ENCODE data around the gene C6orf141. TPM values are rescaled to one million over a fixed set of nuclear protein-coding genes. Genes with fewer than 3 reads are reported as not detected.

Gene C6orf141
- total and polyA plus RNA-seq, 4 donors, result 0.73 to 6.1 (median 4.3) TPM

DNA sequence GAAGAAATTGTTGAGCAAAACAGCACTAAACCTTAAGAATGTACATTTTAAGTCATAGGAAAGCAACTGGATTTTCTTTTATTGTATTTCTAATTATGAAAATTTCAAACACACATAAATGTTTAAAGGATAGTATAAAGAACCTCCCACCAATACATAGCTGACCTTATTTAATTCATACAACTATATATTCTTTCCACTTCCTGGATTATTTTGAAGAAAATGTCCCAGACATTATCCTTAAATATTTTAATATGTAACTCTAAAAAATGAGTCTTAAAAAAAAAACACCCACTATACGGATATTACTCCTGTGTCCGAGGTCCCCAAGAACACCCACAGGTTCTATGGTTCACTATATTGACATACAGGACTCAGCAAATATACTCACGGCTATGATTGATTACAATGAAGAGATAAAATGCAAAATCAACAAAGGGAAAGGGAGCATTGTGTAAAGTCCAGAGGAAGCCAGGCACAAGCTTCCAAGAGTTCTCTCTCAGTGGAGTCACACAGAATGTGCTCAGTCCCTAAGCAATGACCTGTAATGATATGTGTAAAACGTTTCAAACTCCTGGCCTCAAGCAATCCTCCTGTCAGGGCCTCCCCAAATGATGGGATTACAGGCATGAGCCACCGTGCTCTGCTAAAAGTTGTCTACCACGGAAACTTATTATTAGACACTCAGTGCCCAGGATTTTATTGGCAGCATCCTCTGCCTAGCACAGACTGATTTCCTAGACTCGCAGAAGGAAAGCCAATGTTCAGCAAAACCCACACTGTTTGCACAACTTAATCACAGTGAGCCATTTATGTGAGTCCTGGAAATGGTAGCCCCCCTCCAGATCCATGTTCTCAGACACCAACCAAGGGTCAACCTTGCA lies 27.5 kb upstream of the C6orf141 start:
- Histone ChIP-seq H3K27me3 (ENCODE audit: control insufficient read depth in 3 of 3, insufficient read depth in 3 of 3, low read length in 2 of 3) (no peaks in the 10 kb centered on the region), H3K9ac (ENCODE audit: insufficient read depth in 1 of 2, low read length in 2 of 2) (no peak overlapping the region), H3K27ac (ENCODE audit: low read depth in 1 of 2, low read length in 1 of 2) (no peak overlapping the region), H3K36me3 (ENCODE audit: control insufficient read depth in 4 of 4, insufficient read depth in 4 of 4, low read length in 4 of 4) (no peaks in the 10 kb centered on the region), H3K4me1 (ENCODE audit: control insufficient read depth in 5 of 5, insufficient read depth in 5 of 5, low read length in 5 of 5) (no peaks in the 10 kb centered on the region), H3K9me3 (ENCODE audit: control insufficient read depth in 4 of 4, insufficient read depth in 3 of 4, low read length in 3 of 4) (no peaks in the 10 kb centered on the region), H3K4me3 (no peak overlapping the region)
- ATAC-seq (ENCODE audit: insufficient read depth, low FRiP score) (no peak), DNase-seq (no peak)
- 73 to 84% methylated on average over 7 of the region's 7 CpGs for WGBS, 2 donors
- no peak for TF ChIP-seq CTCF (IDR thresholded peaks at IDR 0.05; ENCODE audit: control extremely low read depth, extremely low read depth)

DNA sequence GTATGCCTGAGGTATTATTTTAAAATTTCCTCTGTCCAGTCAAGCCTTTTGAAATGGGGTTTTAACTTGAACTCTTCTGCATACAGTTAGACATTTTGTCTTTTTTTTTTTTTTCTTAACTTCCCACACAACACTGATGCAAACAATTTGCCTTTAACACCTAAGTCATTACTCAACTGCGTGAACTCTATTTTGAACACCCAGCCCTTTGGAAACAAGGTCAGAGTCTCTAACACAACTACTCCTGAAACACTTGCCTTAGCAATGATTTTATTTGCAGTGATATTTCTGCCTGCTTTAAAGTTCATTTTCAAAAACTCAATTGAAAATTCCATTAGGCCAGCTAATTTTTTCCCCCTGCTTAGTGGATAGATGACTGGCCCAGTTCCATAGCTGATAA lies 26.6 kb upstream of the C6orf141 start:
- no peak for TF ChIP-seq CTCF (IDR thresholded peaks at IDR 0.05; ENCODE audit: control extremely low read depth, extremely low read depth)
- H3K4me1 ChIP-seq (ENCODE audit: control insufficient read depth in 5 of 5, insufficient read depth in 5 of 5, low read length in 5 of 5), result no peaks in the 10 kb centered on the region
- H3K27me3 ChIP-seq (ENCODE audit: control insufficient read depth in 3 of 3, insufficient read depth in 3 of 3, low read length in 2 of 3), result no peaks in the 10 kb centered on the region
- H3K36me3 ChIP-seq (ENCODE audit: control insufficient read depth in 4 of 4, insufficient read depth in 4 of 4, low read length in 4 of 4), result no peaks in the 10 kb centered on the region
- no peak for DNase-seq
- H3K27ac ChIP-seq (ENCODE audit: low read depth in 1 of 2, low read length in 1 of 2), result no peak overlapping the region
- ATAC-seq (ENCODE audit: insufficient read depth, low FRiP score), result no peak
- no peaks in the 10 kb centered on the region for H3K9me3 ChIP-seq (ENCODE audit: control insufficient read depth in 4 of 4, insufficient read depth in 3 of 4, low read length in 3 of 4)
- 94% methylated on average over 1 of the region's 1 CpG for WGBS, 2 donors
- H3K9ac ChIP-seq (ENCODE audit: insufficient read depth in 1 of 2, low read length in 2 of 2), result no peak overlapping the region
- no peak overlapping the region for H3K4me3 ChIP-seq

DNA sequence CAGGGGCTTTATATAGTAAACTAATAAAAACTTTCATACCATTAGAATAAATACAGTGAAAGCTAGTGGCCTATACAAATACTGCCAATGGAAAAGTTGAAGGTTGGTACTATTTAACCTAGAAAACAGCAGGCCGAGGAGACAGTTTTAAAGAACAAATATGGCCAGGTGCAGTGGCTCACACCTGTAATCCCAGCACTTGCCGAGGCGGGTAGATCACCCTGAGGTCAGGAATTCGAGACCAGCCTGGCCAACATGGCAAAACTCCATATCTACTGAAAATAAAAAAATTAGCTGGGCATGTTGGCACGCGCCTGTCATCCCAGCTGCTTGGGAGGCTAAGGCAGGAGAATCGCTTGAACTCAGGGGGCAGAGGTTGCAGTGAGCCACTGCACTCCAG lies 25.9 kb upstream of the C6orf141 start:
- no peak for TF ChIP-seq CTCF (IDR thresholded peaks at IDR 0.05; ENCODE audit: control extremely low read depth, extremely low read depth)
- Histone ChIP-seq H3K27me3 (ENCODE audit: control insufficient read depth in 3 of 3, insufficient read depth in 3 of 3, low read length in 2 of 3) (no peaks in the 10 kb centered on the region), H3K4me1 (ENCODE audit: control insufficient read depth in 5 of 5, insufficient read depth in 5 of 5, low read length in 5 of 5) (no peaks in the 10 kb centered on the region), H3K9me3 (ENCODE audit: control insufficient read depth in 4 of 4, insufficient read depth in 3 of 4, low read length in 3 of 4) (no peaks in the 10 kb centered on the region), H3K27ac (ENCODE audit: low read depth in 1 of 2, low read length in 1 of 2) (no peak overlapping the region), H3K36me3 (ENCODE audit: control insufficient read depth in 4 of 4, insufficient read depth in 4 of 4, low read length in 4 of 4) (no peaks in the 10 kb centered on the region), H3K9ac (ENCODE audit: insufficient read depth in 1 of 2, low read length in 2 of 2) (no peak overlapping the region), H3K4me3 (no peak overlapping the region)
- DNase-seq (no peak), ATAC-seq (ENCODE audit: insufficient read depth, low FRiP score) (no peak)
- 88 to 94% methylated on average over 7 of the region's 7 CpGs for WGBS, 2 donors

Data from lung (tissue), 12 donors.